Prostate gland (tissue), 2 donors: Measurements from ENCODE around the gene PDE11A.

Experiments used
- CTCF ChIP-seq, 4 experiments: fragments of 200-600 bp in 2 of 4; fragments of 450-650 bp in 2 of 4; sonication (generic) in 2 of 4; IDR thresholded peaks; 1 replicate in 3 of 4; 2 replicates in 1 of 4; pipeline ENCODE4 v1.5.1; 2016 to 2019; ENCODE audit warnings: antibody characterized with exemption in 4 of 4, mild to moderate bottlenecking in 2 of 4, moderate library complexity in 2 of 4
- POLR2A ChIP-seq: fragments of 450-650 bp; IDR thresholded peaks from one replicate; pipeline ENCODE4 v1.6.1; 2016; ENCODE audit warnings: antibody characterized with exemption, mild to moderate bottlenecking

GRCh38 chr2:177992992-177993391 is 79.6 kb downstream of the PDE11A start:
- TF ChIP-seq CTCF (IDR thresholded peaks at IDR 0.05) (no peak), POLR2A (no peak)
